Right cardiac atrium (tissue), 5 donors: ENCODE data around the gene DAPK2. TPM values are rescaled to one million over a fixed set of nuclear protein-coding genes. Genes with fewer than 3 reads are reported as not detected.
A peak's percentile ranks its signal among the peaks of the same experiment; 100 is the strongest.
"Not testable (repeated sequence)": the region's sequence is repeated elsewhere in the genome, so short reads cannot be mapped to it uniquely, and the experiment has no call there.

Source experiments
- ATAC-seq, 2 donors: fragments of 200-7000 bp; cut with Tn5 transposase; one replicate each; pipeline versions ENCODE4 v1.8.0 to v1.9.1; 2020; ENCODE audit warnings: moderate library complexity in 2 of 2, mild to moderate bottlenecking in 1 of 2
- DNase-seq, 3 donors: peaks; one replicate each; pipeline ENCODE4 v3.0.0-alpha.2; 2020
- H3K27ac ChIP-seq: one replicate; pipeline ENCODE4 v1.5.1; 2013; ENCODE audit warnings: mild to moderate bottlenecking, low read length, control low read depth, moderate library complexity
- H3K27me3 ChIP-seq: one replicate; pipeline ENCODE4 v1.6.1; 2013; ENCODE audit not compliant: control insufficient read depth, insufficient read depth
- H3K4me1 ChIP-seq: one replicate; pipeline ENCODE4 v1.6.1; 2013; ENCODE audit warnings: low read length; ENCODE audit not compliant: control insufficient read depth, insufficient read depth
- H3K4me3 ChIP-seq: one replicate; pipeline ENCODE4 v1.5.1; 2013; ENCODE audit warnings: low read length, control low read depth
- H3K9me3 ChIP-seq: one replicate; pipeline ENCODE4 v1.6.1; 2013; ENCODE audit warnings: low read length; ENCODE audit not compliant: control insufficient read depth
- WGBS: extraction: QIAGEN DNeasy Blood & Tissue Kit; methylation state at CpG from one replicate; pipeline ENCODE4 v1.1.7; 2013; 5-methylcytosine and 5-hydroxymethylcytosine counted together
- intact Hi-C, 4 donors: fragments of 100-400 bp; cut with DNase I; formaldehyde crosslinking; loops; one replicate each; pipeline versions ENCODE4 v1.11.0 to v1.14.0; 2022 to 2023
- polyA plus RNA-seq: library from polyadenylated mRNA; stranded (reverse); fragments of 200-250 nt; gene quantifications from one replicate; pipeline ENCODE4 v1.2.3, GENCODE V29; 2013
- total RNA-seq, 4 donors: library from RNA; stranded (reverse); fragmentation: NEBNext Ultra II Directional; extraction: Animal tissue kit (Norgen Biotek cat#: 25700); gene quantifications; one replicate each; pipeline ENCODE4 v1.2.1, GENCODE V29; 2021
- donor health status: healthy with polysubstance abuse.
- donor health status: DM: no; HTN: yes; CAD: no.
- donor health status: DM: no; HTN: no; CAD: no.
- donor health status: DM: no; HTN: yes; CAD: no; lungs with severe emphysema.
- donor health status: DM: yes; HTN: yes; CAD: no.

Gene DAPK2
- total and polyA plus RNA-seq, 5 donors, result 48.8 to 95.1 (median 83.6) TPM

- DNase-seq, result no peak
- Histone ChIP-seq H3K9me3 (no peaks in the 10 kb centered on the region), H3K4me1 (peaks cover 6% of the 10 kb centered on the region), H3K27me3 (no peaks in the 10 kb centered on the region), H3K4me3 (no peak overlapping the region), H3K27ac (no peak overlapping the region)
- intact Hi-C loops, result no loop called here
- WGBS, result 86% methylated on average over 2 of the region's 2 CpGs
- peak in 1 of 2 donors; percentile 17 for ATAC-seq
These were observed 26.5 kb upstream of the DAPK2 start for GRCh38 chr15:64072812-64073211.

DNA sequence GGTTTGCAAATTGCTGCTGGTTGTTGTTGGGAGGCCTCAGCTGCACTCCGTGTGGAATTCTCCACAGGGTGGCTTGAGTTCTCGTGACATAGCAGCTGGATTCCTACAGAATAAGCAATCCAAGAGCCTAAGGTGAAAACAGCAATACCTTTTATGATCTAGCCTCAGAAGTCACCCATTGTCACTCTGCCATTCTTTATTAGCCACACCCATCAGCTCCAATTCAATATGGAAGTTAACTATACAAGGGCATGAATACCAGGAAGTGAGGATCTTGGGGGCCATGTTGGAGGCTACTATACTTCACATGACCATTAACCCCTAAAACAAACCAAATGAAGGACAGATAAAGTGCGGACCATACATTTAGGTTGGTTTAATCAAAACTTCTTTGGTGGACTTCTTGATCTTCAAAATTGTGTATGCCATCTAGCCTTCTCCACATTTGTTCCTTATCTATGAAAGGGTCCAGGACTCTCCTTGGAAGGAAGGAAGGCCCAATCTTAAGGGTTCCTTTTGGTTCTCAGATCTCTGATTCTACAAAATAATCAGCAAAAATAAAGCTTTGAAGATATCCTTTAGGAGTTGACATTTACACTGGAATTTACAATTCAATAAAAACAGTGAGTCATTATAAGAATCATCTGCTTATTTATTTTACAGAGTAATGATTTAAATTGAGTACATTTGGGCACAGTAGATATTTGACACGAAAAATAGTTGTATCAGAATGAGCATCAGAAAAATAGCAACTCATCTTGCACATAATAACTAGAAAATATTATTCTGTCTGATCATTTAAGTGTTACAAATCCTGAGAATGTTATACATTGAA is 25.9 kb upstream of the DAPK2 start:
- DNase-seq (no peak), ATAC-seq (peak in 1 of 2 donors; percentile 5)
- 88% methylated on average over 4 of the region's 4 CpGs for WGBS
- H3K4me1 ChIP-seq, result peaks cover 7% of the 10 kb centered on the region
- H3K27me3 ChIP-seq, result no peaks in the 10 kb centered on the region
- intact Hi-C loops, result no loop called here
- H3K9me3 ChIP-seq, result no peaks in the 10 kb centered on the region
- no peak overlapping the region for H3K4me3 ChIP-seq
- H3K27ac ChIP-seq, result peak overlapping the region; percentile 26

DNA sequence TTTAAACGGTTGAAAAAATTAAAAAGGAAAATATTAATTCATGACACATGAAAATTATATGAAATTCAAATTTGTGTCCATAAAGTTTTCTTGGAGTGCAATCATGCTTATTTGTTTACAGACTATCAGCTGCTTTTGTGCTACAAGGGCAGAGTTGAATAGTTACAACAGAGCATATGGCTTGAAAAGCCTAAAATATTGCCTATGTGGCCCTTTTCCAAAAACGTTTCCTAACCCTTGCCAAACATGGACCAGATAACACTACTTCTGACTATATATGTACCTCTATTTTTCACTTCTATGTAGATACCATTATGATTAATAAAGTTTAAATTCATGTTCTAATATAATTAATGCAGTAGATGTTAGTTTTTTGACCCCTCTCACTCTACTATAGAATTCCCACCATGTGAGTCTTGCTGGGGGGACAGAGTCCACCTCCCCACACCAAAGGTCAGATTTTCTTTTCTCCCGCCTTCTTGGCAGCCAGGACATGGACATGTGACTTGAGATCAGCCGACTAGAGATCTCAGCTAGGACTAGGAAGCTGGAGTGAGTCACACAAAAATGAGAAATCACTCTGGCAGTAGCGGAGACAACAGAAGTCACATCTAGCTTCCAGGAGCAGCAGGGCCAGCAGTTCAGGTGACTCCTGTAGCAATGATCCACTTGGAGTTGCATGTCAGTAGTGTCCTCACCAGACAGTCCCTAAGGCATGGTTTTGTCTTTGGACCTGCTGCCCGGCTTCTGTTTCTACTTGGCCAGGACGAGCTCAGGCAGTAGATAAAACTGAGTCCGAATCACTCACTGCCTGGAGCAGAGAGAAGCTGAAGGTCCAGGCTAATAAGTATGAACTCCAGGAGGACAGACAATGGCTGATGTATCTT is 24.9 kb upstream of the DAPK2 start:
- DNase-seq, result peak in 1 of 3 donors; percentile 60
- ATAC-seq, result peak; percentile 72 to 77
- Histone ChIP-seq H3K4me3 (no peak overlapping the region), H3K9me3 (no peaks in the 10 kb centered on the region), H3K4me1 (peaks cover 7% of the 10 kb centered on the region), H3K27ac (peak overlapping the region; percentile 26), H3K27me3 (no peaks in the 10 kb centered on the region)
- WGBS, result 36% methylated on average over 8 of the region's 8 CpGs
- intact Hi-C loops, result no loop called here

GRCh38 chr15:64070106-64070505 is 23.8 kb upstream of the DAPK2 start:
- Histone ChIP-seq H3K27ac (peak overlapping the region; percentile 48), H3K9me3 (no peaks in the 10 kb centered on the region), H3K4me3 (no peak overlapping the region), H3K27me3 (no peaks in the 10 kb centered on the region), H3K4me1 (peaks cover 7% of the 10 kb centered on the region)
- WGBS, result 94% methylated on average over 3 of the region's 3 CpGs
- ATAC-seq (no peak), DNase-seq (no peak)
- intact Hi-C loops, result no loop called here

- Histone ChIP-seq H3K27ac (no peak overlapping the region), H3K27me3 (no peaks in the 10 kb centered on the region), H3K4me1 (peaks cover 7% of the 10 kb centered on the region), H3K9me3 (no peaks in the 10 kb centered on the region), H3K4me3 (no peak overlapping the region)
- no peak for ATAC-seq
- no peak for DNase-seq
- intact Hi-C loops, result loop anchor here (5.0 to 10.0 kb wide), 3 partner anchors 313 to 463 kb away; no protein-coding TSS in a partner anchor
- 61% methylated on average over 4 of the region's 4 CpGs for WGBS
These were observed 21.8 kb upstream of the DAPK2 start for GRCh38 chr15:64068133-64068532.

DNA sequence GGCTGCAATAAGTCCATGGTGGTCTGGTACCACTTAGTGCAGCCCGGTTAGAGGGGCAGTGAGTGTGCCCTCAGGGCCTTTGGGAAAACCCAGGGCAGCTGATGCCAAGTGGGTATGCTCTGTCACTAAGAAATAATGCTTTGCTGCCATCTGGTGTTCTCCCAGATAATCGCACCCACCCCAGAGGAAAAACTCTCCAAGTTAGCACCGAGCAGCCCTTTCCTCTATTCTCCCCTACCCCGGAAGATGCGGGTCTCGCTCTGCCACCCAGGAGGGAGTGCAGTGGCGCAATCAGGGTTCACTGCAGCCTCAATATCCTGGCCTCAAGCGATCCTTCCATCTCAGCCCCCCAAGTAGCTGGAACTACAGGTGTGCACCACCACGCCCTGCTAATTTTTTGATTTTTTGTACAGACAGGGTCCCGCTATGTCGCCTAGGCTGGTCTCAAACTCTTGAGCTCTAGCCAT is 21.3 kb upstream of the DAPK2 start:
- Histone ChIP-seq H3K9me3 (no peaks in the 10 kb centered on the region), H3K4me3 (no peak overlapping the region), H3K27me3 (no peaks in the 10 kb centered on the region), H3K27ac (no peak overlapping the region), H3K4me1 (peaks cover 7% of the 10 kb centered on the region)
- intact Hi-C loops, result loop anchor here (5.0 to 10.0 kb wide), 3 partner anchors 313 to 463 kb away; no protein-coding TSS in a partner anchor
- ATAC-seq, result peak; percentile 75 to 77
- peak; percentile 52 to 75 (median 72) for DNase-seq
- 24% methylated on average over 11 of the region's 11 CpGs for WGBS

- H3K9me3 ChIP-seq, result no peaks in the 10 kb centered on the region
- DNase-seq (no peak), ATAC-seq (no peak)
- H3K27ac ChIP-seq, result no peak overlapping the region
- H3K4me1 ChIP-seq, result peaks cover 6% of the 10 kb centered on the region
- no peaks in the 10 kb centered on the region for H3K27me3 ChIP-seq
- intact Hi-C loops, result loop anchor here (5.0 to 10.0 kb wide), 3 partner anchors 312 to 462 kb away; no protein-coding TSS in a partner anchor
- no peak overlapping the region for H3K4me3 ChIP-seq
- WGBS, result 71% methylated on average over 1 of the region's 1 CpG
These were observed 20.2 kb upstream of the DAPK2 start for GRCh38 chr15:64066451-64066850.

DNA sequence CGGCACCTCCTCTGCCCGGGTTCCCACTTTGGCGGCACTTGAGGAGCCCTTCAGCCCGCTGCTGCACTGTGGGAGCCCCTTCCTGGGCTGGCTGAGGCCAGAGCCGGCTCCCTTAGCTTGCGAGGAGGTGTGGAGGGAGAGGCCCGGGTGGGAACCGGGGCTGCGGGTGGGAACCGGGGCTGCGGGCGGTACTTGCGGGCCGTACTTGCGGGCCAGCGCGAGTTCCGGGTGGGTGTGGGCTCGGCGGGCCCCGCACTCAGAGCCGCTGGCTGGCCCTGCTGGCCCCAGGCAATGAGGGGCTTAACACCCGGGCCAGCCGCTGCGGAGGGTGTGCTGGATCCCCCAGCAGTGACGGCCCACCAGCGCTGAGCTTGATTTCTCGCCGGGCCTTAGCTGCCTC is 14.4 kb upstream of the DAPK2 start:
- no peak overlapping the region for H3K4me3 ChIP-seq
- DNase-seq (no peak), ATAC-seq (no peak)
- intact Hi-C loops, result loop anchor here in 2 of 4 donors (10.0 kb wide), 2 partner anchors 306 to 456 kb away; no protein-coding TSS in a partner anchor
- no peaks in the 10 kb centered on the region for H3K9me3 ChIP-seq
- H3K27me3 ChIP-seq, result no peaks in the 10 kb centered on the region
- no peaks in the 10 kb centered on the region for H3K4me1 ChIP-seq
- WGBS, result 96% methylated on average over 29 of the region's 29 CpGs
- no peak overlapping the region for H3K27ac ChIP-seq

GRCh38 chr15:64059104-64059503 is 12.8 kb upstream of the DAPK2 start:
- intact Hi-C loops, H3K27ac ChIP-seq, H3K27me3 ChIP-seq, DNase-seq, ATAC-seq, H3K4me3 ChIP-seq, H3K9me3 ChIP-seq, H3K4me1 ChIP-seq: not testable (repeated sequence)
- 94% methylated on average over 2 of the region's 2 CpGs for WGBS

DNA sequence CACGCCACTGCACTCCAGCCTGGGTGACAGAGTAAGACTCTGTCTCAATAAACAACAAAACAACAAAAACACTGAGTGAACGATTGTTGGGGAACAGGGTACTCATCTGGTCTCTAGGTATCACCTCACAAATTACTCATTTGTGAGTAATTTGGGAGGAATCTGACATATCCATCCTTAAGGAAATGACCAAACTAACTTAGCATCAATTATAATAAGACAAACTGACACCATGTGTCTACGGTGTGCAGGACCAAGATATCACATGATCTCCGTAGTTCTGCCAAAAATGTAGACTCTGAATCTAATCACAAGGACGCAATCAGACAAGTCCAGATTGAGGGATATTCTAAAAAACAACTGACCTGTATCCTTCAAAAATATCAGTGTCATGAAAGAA is 12.0 kb upstream of the DAPK2 start:
- no peak overlapping the region for H3K4me3 ChIP-seq
- intact Hi-C loops, result no loop called here
- DNase-seq (no peak), ATAC-seq (no peak)
- H3K4me1 ChIP-seq, result no peaks in the 10 kb centered on the region
- H3K27ac ChIP-seq, result no peak overlapping the region
- 77% methylated on average over 5 of the region's 5 CpGs for WGBS
- H3K9me3 ChIP-seq, result no peaks in the 10 kb centered on the region
- H3K27me3 ChIP-seq, result no peaks in the 10 kb centered on the region

- intact Hi-C loops, ATAC-seq, H3K27ac ChIP-seq, DNase-seq, H3K27me3 ChIP-seq, H3K4me1 ChIP-seq, H3K9me3 ChIP-seq, H3K4me3 ChIP-seq: not testable (repeated sequence)
- WGBS, result 80% methylated on average over 12 of the region's 12 CpGs
These were observed 7.4 kb upstream of the DAPK2 start for GRCh38 chr15:64053674-64054073.
